DOHH2 (cell line): ENCODE data around the gene LAPTM5.

Source experiments
- H3F3A ChIP-seq: fragments of 200-600 bp; sonication (generic), shearing (Covaris generic); 2 replicates; pipeline ENCODE4 v1.6.0; 2016; ENCODE audit warnings: antibody characterized with exemption, mild to moderate bottlenecking; ENCODE audit not compliant: control insufficient read depth, insufficient read depth
- H3K27ac ChIP-seq: fragments of 200-600 bp; sonication (generic); 2 replicates; pipeline ENCODE4 v1.5.1; 2014; ENCODE audit warnings: low read depth, mild to moderate bottlenecking, low read length, moderate library complexity
- H3K27me3 ChIP-seq: fragments of 200-600 bp; sonication (generic); 2 replicates; pipeline ENCODE4 v1.6.1; 2014; ENCODE audit warnings: mild to moderate bottlenecking, low read length, mixed read lengths; ENCODE audit not compliant: control insufficient read depth
- H3K36me3 ChIP-seq: fragments of 200-600 bp; sonication (generic); 2 replicates; pipeline ENCODE4 v1.6.1; 2014; ENCODE audit warnings: mild to moderate bottlenecking, low read length, moderate library complexity, mixed read lengths; ENCODE audit not compliant: control insufficient read depth
- H3K4me1 ChIP-seq: fragments of 200-600 bp; sonication (generic); 2 replicates; pipeline ENCODE4 v1.6.1; 2014; ENCODE audit warnings: mild to moderate bottlenecking, low read length, mixed read lengths; ENCODE audit not compliant: control insufficient read depth
- H3K4me2 ChIP-seq: fragments of 200-600 bp; sonication (generic); 2 replicates; pipeline ENCODE4 v1.6.0; 2014; ENCODE audit warnings: mild to moderate bottlenecking, low read length, moderate library complexity
- H3K4me3 ChIP-seq: fragments of 200-600 bp; sonication (generic); 2 replicates; pipeline ENCODE4 v1.5.1; 2014; ENCODE audit warnings: mild to moderate bottlenecking, low read length, mixed read lengths
- H3K79me2 ChIP-seq: fragments of 200-600 bp; sonication (generic); 2 replicates; pipeline ENCODE4 v1.6.1; 2014; ENCODE audit warnings: mild to moderate bottlenecking, low read length, mixed read lengths; ENCODE audit not compliant: control insufficient read depth
- H3K9me2 ChIP-seq: fragments of 200-600 bp; sonication (generic); replicated peaks from 2 replicates; pipeline ENCODE4 v1.6.1; 2014; ENCODE audit warnings: mild to moderate bottlenecking, low read length, mixed read lengths; ENCODE audit not compliant: control insufficient read depth
- H3K9me3 ChIP-seq: fragments of 200-600 bp; sonication (generic); 2 replicates; pipeline ENCODE4 v1.6.1; 2014; ENCODE audit warnings: antibody characterized with exemption, low read length, mixed read lengths; ENCODE audit not compliant: control insufficient read depth, insufficient read depth
- H4K20me1 ChIP-seq: fragments of 200-600 bp; sonication (generic); 2 replicates; pipeline ENCODE4 v1.6.0; 2014; ENCODE audit warnings: low read depth, mild to moderate bottlenecking, antibody characterized with exemption, low read length, moderate library complexity; ENCODE audit not compliant: control insufficient read depth, insufficient read depth
- EZH2phosphoT487 ChIP-seq: fragments of 200-600 bp; sonication (generic); IDR thresholded peaks from 2 replicates; pipeline ENCODE4 v1.6.1; 2017; ENCODE audit warnings: borderline replicate concordance, mild to moderate bottlenecking, antibody characterized with exemption, low read length, moderate library complexity, mixed read lengths
- TF ChIP-seq, protein P1 (sequence below): fragments of 200-600 bp; sonication (generic); IDR thresholded peaks from one replicate; pipeline ENCODE4 v1.5.1; 2014; ENCODE audit warnings: antibody characterized with exemption, mild to moderate bottlenecking, low read depth, low read length; ENCODE audit not compliant: poor library complexity, severe bottlenecking

LAPTM5 gene

DNA sequence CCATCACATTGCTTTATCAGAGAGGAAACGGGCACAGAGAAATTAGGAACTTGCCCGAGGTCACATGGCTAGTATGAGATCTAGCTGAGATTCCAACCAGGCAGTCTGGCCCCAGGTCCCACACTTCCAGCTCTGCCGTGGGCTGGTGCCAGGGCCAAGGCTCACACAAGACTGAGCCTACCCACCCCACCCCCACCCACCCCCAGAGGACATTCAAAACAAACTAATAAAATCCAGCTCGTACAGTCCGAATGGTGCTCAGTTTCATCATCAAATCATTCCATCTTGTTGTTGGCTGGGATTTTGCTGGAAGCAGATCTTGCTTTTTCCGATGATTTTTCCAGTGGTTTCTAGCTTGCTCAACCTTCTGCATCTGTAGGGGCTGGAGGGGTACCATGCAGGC lies 62.1 kb downstream of the LAPTM5 start:
- no peaks in the 10 kb centered on the region for H3K9me2 ChIP-seq
- H3F3A ChIP-seq = no peaks in the 10 kb centered on the region
- no peak overlapping the region for H3K4me2 ChIP-seq
- H4K20me1 ChIP-seq = no peaks in the 10 kb centered on the region
- no peaks in the 10 kb centered on the region for H3K36me3 ChIP-seq
- TF ChIP-seq, protein P1, sequence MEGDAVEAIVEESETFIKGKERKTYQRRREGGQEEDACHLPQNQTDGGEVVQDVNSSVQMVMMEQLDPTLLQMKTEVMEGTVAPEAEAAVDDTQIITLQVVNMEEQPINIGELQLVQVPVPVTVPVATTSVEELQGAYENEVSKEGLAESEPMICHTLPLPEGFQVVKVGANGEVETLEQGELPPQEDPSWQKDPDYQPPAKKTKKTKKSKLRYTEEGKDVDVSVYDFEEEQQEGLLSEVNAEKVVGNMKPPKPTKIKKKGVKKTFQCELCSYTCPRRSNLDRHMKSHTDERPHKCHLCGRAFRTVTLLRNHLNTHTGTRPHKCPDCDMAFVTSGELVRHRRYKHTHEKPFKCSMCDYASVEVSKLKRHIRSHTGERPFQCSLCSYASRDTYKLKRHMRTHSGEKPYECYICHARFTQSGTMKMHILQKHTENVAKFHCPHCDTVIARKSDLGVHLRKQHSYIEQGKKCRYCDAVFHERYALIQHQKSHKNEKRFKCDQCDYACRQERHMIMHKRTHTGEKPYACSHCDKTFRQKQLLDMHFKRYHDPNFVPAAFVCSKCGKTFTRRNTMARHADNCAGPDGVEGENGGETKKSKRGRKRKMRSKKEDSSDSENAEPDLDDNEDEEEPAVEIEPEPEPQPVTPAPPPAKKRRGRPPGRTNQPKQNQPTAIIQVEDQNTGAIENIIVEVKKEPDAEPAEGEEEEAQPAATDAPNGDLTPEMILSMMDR = no peak
- TF ChIP-seq EZH2phosphoT487 = no peak
- H3K79me2 ChIP-seq = no peaks in the 10 kb centered on the region
- H3K27me3 ChIP-seq = peaks cover 11% of the 10 kb centered on the region
- H3K4me3 ChIP-seq = no peak overlapping the region
- H3K4me1 ChIP-seq = peaks cover 12% of the 10 kb centered on the region
- H3K27ac ChIP-seq = no peak overlapping the region
- H3K9me3 ChIP-seq = no peaks in the 10 kb centered on the region

DNA sequence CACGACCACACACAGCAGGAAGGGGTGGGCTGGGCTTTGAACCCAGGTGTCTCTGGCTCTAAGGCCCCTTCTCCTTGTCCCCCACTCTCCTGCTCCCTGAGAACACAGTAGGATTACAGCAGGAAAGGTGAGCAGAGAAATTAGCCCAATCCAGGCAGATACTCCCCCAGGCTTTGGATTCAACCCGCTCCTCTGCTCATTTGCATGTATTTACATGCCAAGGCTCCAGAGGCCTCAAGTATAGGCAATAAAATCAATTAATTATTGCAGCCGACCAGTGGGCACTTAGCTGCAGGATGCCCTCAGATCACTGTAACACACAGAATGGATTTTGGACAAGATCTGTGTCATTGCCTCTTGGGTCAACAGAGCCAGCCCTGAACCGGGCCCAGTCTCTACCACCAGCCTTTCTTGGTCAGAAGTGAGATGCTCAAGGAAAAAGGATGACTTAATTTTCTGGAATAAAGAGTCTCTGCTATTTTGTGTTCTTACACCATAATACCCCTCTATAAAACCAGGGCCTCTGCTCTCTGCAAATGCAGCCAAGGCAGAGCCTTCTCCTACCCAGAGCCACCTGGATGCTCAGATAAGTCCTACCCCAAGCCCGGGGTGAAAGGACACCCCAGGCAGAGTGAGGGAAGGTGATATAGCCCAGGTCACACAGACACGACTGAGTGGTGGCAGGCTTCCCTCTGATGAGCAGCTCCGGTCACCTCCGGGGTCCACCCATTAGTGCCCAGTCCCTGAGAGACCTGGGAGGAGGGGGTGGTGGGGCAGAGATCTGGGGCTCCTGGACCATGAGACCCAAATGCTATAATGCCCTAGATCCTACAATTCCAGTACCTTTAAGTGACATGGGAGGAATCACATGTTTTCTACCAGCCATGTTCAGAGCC lies 63.0 kb downstream of the LAPTM5 start:
- Histone ChIP-seq H3K9me3 (no peaks in the 10 kb centered on the region), H3K4me2 (no peak overlapping the region), H3K79me2 (no peaks in the 10 kb centered on the region), H3F3A (no peaks in the 10 kb centered on the region), H4K20me1 (no peaks in the 10 kb centered on the region), H3K4me1 (peaks cover 12% of the 10 kb centered on the region), H3K27ac (no peak overlapping the region), H3K4me3 (no peak overlapping the region), H3K36me3 (no peaks in the 10 kb centered on the region), H3K9me2 (no peaks in the 10 kb centered on the region), H3K27me3 (peaks cover 11% of the 10 kb centered on the region)
- TF ChIP-seq, protein P1 = no peak
- TF ChIP-seq EZH2phosphoT487 = no peak

DNA sequence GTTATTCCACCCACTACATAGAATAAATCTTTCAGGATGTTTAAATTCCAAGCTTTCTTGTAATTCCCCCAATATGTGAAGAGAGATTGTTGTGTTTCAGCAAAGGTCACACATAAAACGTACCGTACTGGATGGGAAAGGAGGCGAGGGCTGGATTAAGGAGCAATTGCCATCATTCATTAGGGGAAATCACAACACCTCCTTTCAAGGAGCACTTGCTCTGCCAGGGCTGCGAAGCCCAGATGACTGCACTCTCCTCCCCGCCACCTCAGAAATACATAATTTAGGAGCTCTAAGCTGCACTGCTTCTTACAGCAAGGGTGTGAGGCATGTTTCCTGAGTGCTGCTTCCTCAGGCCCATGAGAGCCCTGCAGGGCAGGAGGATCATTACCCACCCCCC lies 63.8 kb downstream of the LAPTM5 start:
- Histone ChIP-seq H3K4me2 (no peak overlapping the region), H3K27me3 (peaks cover 11% of the 10 kb centered on the region)

More for the DNA sequence above, 63.8 kb downstream of the LAPTM5 start:
- no peaks in the 10 kb centered on the region for H3K9me3 ChIP-seq
- H4K20me1 ChIP-seq = no peaks in the 10 kb centered on the region
- no peaks in the 10 kb centered on the region for H3K36me3 ChIP-seq
- no peaks in the 10 kb centered on the region for H3K79me2 ChIP-seq
- TF ChIP-seq, protein P1 = no peak
- TF ChIP-seq EZH2phosphoT487 = no peak
- no peaks in the 10 kb centered on the region for H3K9me2 ChIP-seq
- H3K27ac ChIP-seq = no peak overlapping the region
- H3K4me3 ChIP-seq = no peak overlapping the region
- H3F3A ChIP-seq = no peaks in the 10 kb centered on the region
- peaks cover 12% of the 10 kb centered on the region for H3K4me1 ChIP-seq
